HepG2 (cell line): ENCODE data around the gene AADAT. TPM values are rescaled to one million over a fixed set of nuclear protein-coding genes. Genes with fewer than 3 reads are reported as not detected.
A peak's percentile ranks its signal among the peaks of the same experiment; 100 is the strongest.

ENCODE experiments used
- AHR ChIP-seq: IDR thresholded peaks from 2 replicates; pipeline ENCODE4 v1.6.1; 2018; ENCODE audit warnings: missing genetic modification reagents, missing compliant biosample characterization
- CBFB ChIP-seq: sonication (generic); formaldehyde crosslinking; IDR thresholded peaks from 2 replicates; pipeline ENCODE4 v1.4.0; 2020; ENCODE audit warnings: missing genetic modification reagents
- ELF3 ChIP-seq: IDR thresholded peaks from 2 replicates; pipeline ENCODE4 v1.6.1; 2016; ENCODE audit warnings: missing genetic modification reagents, missing compliant biosample characterization
- HMG20A ChIP-seq: IDR thresholded peaks from 2 replicates; pipeline ENCODE4 v1.6.1; 2016; ENCODE audit warnings: borderline replicate concordance
- KDM2A ChIP-seq: sonication (generic); formaldehyde crosslinking; IDR thresholded peaks from 2 replicates; pipeline ENCODE4 v1.4.0; 2020; ENCODE audit warnings: low read depth, missing genetic modification reagents, borderline replicate concordance
- KDM6A ChIP-seq: IDR thresholded peaks from 2 replicates; pipeline ENCODE4 v1.6.1; 2016; ENCODE audit warnings: low read depth
- KLF15 ChIP-seq: sonication (generic); formaldehyde crosslinking; IDR thresholded peaks from 2 replicates; pipeline ENCODE4 v1.8.1; 2023; ENCODE audit warnings: borderline replicate concordance, mild to moderate bottlenecking, inconsistent platforms, missing genetic modification reagents, mixed read lengths
- MEIS1 ChIP-seq: sonication (generic); formaldehyde crosslinking; IDR thresholded peaks from 2 replicates; pipeline ENCODE4 v1.9.0; 2021; ENCODE audit warnings: mild to moderate bottlenecking, missing genetic modification reagents, moderate library complexity, borderline replicate concordance
- NFE2 ChIP-seq: sonication (generic); formaldehyde crosslinking; IDR thresholded peaks from 2 replicates; pipeline ENCODE4 v1.4.0; 2020; ENCODE audit warnings: missing genetic modification reagents
- ONECUT2 ChIP-seq: sonication (generic); formaldehyde crosslinking; IDR thresholded peaks from 2 replicates; pipeline ENCODE4 v1.4.0; 2020; ENCODE audit warnings: missing genetic modification reagents
- PRMT3 ChIP-seq: sonication (generic); formaldehyde crosslinking; IDR thresholded peaks from 2 replicates; pipeline ENCODE4 v1.8.1; 2022; ENCODE audit warnings: low read depth, mild to moderate bottlenecking, moderate library complexity, missing genetic modification reagents, borderline replicate concordance
- THAP7 ChIP-seq: sonication (generic); formaldehyde crosslinking; IDR thresholded peaks from 2 replicates; pipeline ENCODE4 v1.8.1; 2023; ENCODE audit warnings: mild to moderate bottlenecking, missing genetic modification reagents
- THAP9 ChIP-seq: sonication (generic); formaldehyde crosslinking; IDR thresholded peaks from 2 replicates; pipeline ENCODE4; 2020; ENCODE audit warnings: missing genetic modification reagents, mild to moderate bottlenecking, borderline replicate concordance
- TRIM24 ChIP-seq: sonication (generic); formaldehyde crosslinking; IDR thresholded peaks from 2 replicates; pipeline ENCODE4 v1.8.0; 2022; ENCODE audit warnings: mild to moderate bottlenecking, missing genetic modification reagents
- ZBTB7A ChIP-seq: sonication (generic); formaldehyde crosslinking; IDR thresholded peaks from 2 replicates; pipeline ENCODE4 v1.8.0; 2022; ENCODE audit warnings: mild to moderate bottlenecking, missing genetic modification reagents
- ZFP36L2 ChIP-seq: sonication (generic); formaldehyde crosslinking; IDR thresholded peaks from 2 replicates; pipeline ENCODE4 v1.4.0; 2020; ENCODE audit warnings: missing genetic modification reagents
- ZNF549 ChIP-seq: sonication (generic); formaldehyde crosslinking; IDR thresholded peaks from 2 replicates; pipeline ENCODE4 v1.5.0; 2020; ENCODE audit warnings: missing genetic modification reagents
- ZNF777 ChIP-seq: sonication (generic); formaldehyde crosslinking; IDR thresholded peaks from 2 replicates; pipeline ENCODE4 v1.4.0; 2020; ENCODE audit warnings: missing genetic modification reagents
- ZSCAN9 ChIP-seq: IDR thresholded peaks from 2 replicates; pipeline ENCODE4 v1.6.1; 2016; ENCODE audit warnings: borderline replicate concordance
- polyA plus RNA-seq, 8 experiments: library from polyadenylated mRNA; depleted of rRNA in 3 of 8; stranded (reverse) in 7 of 8; unstranded in 1 of 8; fragments of >200 nt; fragmentation: Illumina TruSeq in 4 of 8; extraction: Trizol in 4 of 8; gene quantifications; 2 replicates each; pipeline versions ENCODE4 v1.2.1 to v1.2.3, GENCODE V29; 2011 to 2016; ENCODE audit warnings: low read depth in 4 of 8, missing spikeins in 1 of 8, mixed read lengths in 1 of 8; ENCODE audit not compliant: insufficient read depth in 1 of 8
- total RNA-seq, 5 experiments: library from RNA; depleted of rRNA; stranded (reverse); fragments of >200 nt; fragmentation: Illumina TruSeq; extraction: Trizol; gene quantifications; 2 replicates each; pipeline ENCODE4 v1.2.3, GENCODE V29; 2016; ENCODE audit warnings: low read depth in 1 of 5
- TF ChIP-seq, protein P1 (sequence below): sonication (generic); formaldehyde crosslinking; IDR thresholded peaks from 2 replicates; pipeline ENCODE4 v1.8.0; 2022; ENCODE audit warnings: low read depth, missing genetic modification reagents
- TF ChIP-seq, protein P2 (sequence below): sonication (generic); formaldehyde crosslinking; IDR thresholded peaks from 2 replicates; pipeline ENCODE4 v1.4.0; 2020; ENCODE audit warnings: missing genetic modification reagents

AADAT gene
- total and polyA plus RNA-seq, 2 of the 13 experiments (the other 11 are each of a cell fraction or from before 2014, with no cell fraction given), result 6.1 to 9.1 TPM

- no peak for TF ChIP-seq THAP9 (CRISPR knock-in tag)
- TF ChIP-seq HMG20A (CRISPR knock-in tag), result no peak
- no peak for TF ChIP-seq ZNF549 (CRISPR knock-in tag)
- no peak for TF ChIP-seq ZFP36L2 (CRISPR knock-in tag)
- TF ChIP-seq CBFB (CRISPR knock-in tag), result 0 out of 2 replicates have a peak, but pooled peaks have one; percentile 52
- TF ChIP-seq, protein P1, sequence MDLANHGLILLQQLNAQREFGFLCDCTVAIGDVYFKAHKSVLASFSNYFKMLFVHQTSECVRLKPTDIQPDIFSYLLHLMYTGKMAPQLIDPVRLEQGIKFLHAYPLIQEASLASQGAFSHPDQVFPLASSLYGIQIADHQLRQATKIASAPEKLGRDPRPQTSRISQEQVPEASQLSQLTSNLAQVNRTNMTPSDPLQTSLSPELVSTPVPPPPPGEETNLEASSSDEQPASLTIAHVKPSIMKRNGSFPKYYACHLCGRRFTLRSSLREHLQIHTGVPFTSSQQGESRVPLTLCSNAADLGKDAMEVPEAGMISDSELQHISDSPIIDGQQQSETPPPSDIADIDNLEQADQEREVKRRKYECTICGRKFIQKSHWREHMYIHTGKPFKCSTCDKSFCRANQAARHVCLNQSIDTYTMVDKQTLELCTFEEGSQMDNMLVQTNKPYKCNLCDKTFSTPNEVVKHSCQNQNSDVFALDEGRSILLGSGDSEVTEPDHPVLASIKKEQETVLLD (CRISPR knock-in tag), result peak; percentile 54; the same call in 1 of the 2 replicates
- TF ChIP-seq TRIM24 (CRISPR knock-in tag), result no peak
- TF ChIP-seq MEIS1 (CRISPR knock-in tag), result peak; percentile 43; the same call in 1 of the 2 replicates
- TF ChIP-seq KDM2A (CRISPR knock-in tag), result peak; percentile 80
- TF ChIP-seq, protein P2, sequence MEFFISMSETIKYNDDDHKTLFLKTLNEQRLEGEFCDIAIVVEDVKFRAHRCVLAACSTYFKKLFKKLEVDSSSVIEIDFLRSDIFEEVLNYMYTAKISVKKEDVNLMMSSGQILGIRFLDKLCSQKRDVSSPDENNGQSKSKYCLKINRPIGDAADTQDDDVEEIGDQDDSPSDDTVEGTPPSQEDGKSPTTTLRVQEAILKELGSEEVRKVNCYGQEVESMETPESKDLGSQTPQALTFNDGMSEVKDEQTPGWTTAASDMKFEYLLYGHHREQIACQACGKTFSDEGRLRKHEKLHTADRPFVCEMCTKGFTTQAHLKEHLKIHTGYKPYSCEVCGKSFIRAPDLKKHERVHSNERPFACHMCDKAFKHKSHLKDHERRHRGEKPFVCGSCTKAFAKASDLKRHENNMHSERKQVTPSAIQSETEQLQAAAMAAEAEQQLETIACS, result peak; percentile 37
- peak; percentile 62; the same call in 1 of the 2 replicates for TF ChIP-seq ZSCAN9 (CRISPR knock-in tag)
- no peak for TF ChIP-seq ONECUT2 (CRISPR knock-in tag)
- peak; percentile 23; the same call in 1 of the 2 replicates for TF ChIP-seq ELF3 (CRISPR knock-in tag)
- TF ChIP-seq ZNF777 (CRISPR knock-in tag), result peak; percentile 47; the same call in 1 of the 2 replicates
- TF ChIP-seq THAP7, result no peak
- TF ChIP-seq KDM6A, result no peak
- TF ChIP-seq PRMT3, result 0 out of 2 replicates have a peak, but pooled peaks have one; percentile 53
- TF ChIP-seq KLF15 (CRISPR knock-in tag), result no peak
- no peak for TF ChIP-seq ZBTB7A (CRISPR knock-in tag)
- TF ChIP-seq NFE2, result no peak
- TF ChIP-seq AHR (CRISPR knock-in tag), result no peak
Measured at GRCh38 chr4:170089668-170090351, at the start of gene AADAT (continued).
